Renal cortical epithelial cell (primary cell): ENCODE results near the gene TMEM201. TPM values are rescaled to one million over a fixed set of nuclear protein-coding genes. Genes with fewer than 3 reads are reported as not detected.
"Not testable (repeated sequence)": the region's sequence is repeated elsewhere in the genome, so short reads cannot be mapped to it uniquely, and the experiment has no call there.

Source experiments
- DNase-seq: peaks from one replicate; pipeline ENCODE4 v3.0.0-alpha.2; 2011; ENCODE audit warnings: low read depth
- total RNA-seq: library from RNA; depleted of rRNA; stranded (reverse); fragments of >200 nt; gene quantifications from 2 replicates; pipeline ENCODE4 v1.2.3, GENCODE V29; 2014

Gene TMEM201, protein sequence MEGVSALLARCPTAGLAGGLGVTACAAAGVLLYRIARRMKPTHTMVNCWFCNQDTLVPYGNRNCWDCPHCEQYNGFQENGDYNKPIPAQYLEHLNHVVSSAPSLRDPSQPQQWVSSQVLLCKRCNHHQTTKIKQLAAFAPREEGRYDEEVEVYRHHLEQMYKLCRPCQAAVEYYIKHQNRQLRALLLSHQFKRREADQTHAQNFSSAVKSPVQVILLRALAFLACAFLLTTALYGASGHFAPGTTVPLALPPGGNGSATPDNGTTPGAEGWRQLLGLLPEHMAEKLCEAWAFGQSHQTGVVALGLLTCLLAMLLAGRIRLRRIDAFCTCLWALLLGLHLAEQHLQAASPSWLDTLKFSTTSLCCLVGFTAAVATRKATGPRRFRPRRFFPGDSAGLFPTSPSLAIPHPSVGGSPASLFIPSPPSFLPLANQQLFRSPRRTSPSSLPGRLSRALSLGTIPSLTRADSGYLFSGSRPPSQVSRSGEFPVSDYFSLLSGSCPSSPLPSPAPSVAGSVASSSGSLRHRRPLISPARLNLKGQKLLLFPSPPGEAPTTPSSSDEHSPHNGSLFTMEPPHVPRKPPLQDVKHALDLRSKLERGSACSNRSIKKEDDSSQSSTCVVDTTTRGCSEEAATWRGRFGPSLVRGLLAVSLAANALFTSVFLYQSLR
- total RNA-seq, result 4.2 and 12.8 TPM in 2 replicates

DNA sequence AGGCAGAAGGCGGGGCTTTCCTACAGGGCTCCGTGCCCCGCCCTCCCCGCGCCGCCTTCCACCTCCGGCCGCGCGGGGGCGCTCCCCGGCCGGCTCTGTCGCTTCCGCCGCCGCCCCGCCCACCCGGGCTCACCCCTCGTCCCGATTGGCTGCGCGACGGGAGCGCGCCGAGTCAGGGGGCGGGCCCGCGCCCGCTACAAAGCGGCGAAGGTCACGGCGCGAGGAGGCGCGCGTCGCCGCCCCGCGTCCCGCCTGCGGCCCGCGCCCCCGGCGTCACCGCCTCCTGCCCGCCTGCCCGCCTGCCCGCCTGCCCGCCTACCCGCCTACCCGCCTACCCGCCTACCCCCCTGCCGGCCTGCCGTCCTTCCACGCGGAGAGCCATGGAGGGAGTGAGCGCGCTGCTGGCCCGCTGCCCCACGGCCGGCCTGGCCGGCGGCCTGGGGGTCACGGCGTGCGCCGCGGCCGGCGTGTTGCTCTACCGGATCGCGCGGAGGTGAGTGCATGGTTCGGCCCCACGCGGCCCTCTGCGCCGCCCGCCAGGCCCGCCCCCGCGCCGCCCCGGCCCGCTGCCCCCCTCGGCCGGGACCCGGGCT, at the start of gene TMEM201:
Gene TMEM201, plus strand, starts transcription at position 361 of the 593 bp plus-strand sequence. Its CDS starts 20 bp downstream, at position 381.
- peak; percentile 64 for DNase-seq

DNA sequence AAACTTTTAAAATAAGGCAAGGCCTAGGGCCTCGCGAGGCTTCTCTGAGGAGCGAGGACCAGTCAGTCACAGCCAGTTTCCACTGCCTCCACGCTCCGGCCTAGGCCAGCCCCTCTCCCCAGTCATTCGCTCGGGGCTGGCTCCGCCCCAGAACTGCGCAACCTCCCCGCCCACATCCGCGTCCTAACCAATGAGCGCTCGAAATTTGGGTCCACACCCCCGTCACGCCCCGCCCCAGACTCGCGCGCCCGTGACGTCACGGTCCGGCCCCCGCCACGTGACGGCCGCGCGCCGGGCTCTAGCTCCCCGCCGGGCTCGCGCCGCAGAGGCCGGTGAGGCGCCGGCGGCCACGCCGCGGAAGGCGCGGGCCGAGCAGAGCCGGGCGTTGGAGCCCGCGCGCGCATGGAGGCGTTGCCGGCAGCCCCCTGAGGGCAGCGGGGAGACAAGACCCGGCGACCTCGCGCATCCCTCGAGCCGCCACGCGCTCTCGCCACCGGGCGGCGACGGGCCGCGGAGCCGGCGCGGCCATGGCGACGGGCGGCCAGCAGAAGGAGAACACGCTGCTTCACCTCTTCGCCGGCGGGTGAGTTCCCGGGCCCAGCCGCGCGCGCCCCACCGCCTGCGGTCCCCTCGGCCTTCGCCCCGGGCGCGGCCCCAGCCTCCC, 49.4 kb upstream of the TMEM201 start, which contains the start of gene SLC25A33:
Gene SLC25A33, plus strand, starts transcription at position 301 of the 664 bp plus-strand sequence. Its CDS starts 227 bp downstream, at position 528.
- peak; percentile 85 for DNase-seq

- DNase-seq, result no peak
Observed at GRCh38 chr1:9539829-9540550, 48.7 kb upstream of the TMEM201 start.

GRCh38 chr1:9542430-9542829, 46.3 kb upstream of the TMEM201 start:
- peak; percentile 60 for DNase-seq

GRCh38 chr1:9544926-9545325, 43.8 kb upstream of the TMEM201 start:
- no peak for DNase-seq

GRCh38 chr1:9549955-9550546, 38.7 kb upstream of the TMEM201 start:
- DNase-seq, result no peak

DNA sequence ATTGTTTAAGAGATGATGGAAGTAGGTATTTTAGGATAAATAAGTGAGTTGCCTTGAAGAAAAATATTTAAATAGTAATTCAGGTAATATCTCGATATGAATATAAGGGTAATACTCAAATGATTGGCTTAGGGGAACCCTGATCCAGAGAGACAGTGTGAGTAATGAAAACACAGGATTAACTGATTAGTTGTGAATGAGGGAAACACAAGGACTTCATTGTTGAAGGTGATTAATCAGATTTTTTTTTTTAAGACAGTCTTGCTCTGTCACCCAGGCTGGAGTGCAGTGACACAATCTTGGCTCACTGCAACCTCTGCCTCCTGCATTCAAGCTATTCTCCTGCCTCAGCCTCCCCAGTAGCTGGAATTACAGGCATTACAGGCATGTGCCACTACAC, 36.7 kb upstream of the TMEM201 start:
- DNase-seq, result no peak

DNA sequence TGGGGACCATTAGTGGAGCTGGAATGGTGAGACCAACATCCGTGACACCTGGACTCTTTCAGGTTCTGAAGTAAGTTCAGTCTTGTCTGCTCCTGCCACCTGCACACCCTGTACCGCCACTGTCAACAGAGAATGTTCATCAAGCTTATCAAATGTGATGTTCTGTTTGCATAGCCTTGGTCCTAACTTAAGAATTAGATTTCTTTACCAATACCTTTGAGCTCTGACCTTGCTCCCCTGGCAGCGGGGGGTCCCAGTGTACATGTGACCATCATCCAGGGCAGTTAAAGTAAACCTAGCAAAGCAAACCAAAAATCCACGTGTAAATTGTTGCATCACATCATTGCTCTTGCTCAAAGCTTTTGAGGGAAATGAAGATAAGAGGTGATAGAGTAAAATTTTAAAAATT, 35.0 kb upstream of the TMEM201 start:
- DNase-seq, result no peak

DNA sequence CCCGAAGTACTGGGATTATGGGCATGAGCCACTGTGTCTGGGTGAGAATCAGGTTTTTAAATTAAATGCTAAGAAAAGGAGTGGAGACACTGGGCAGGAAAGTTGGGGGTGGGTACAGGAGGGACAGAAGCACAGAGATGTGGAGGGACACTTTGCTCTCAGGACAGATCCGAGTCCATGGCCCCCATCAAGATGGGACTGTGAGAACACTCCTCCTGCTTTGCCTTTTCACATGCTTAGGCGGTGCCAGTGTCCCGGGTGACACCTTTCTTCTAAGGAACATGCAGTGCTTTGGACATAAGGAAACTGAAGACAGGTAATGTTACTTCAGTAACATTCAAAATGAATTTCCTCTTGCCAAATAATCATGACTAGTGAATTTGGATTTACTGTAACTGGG, 32.8 kb upstream of the TMEM201 start:
- no peak for DNase-seq

GRCh38 chr1:9557624-9558023, 31.1 kb upstream of the TMEM201 start:
- DNase-seq, result no peak

DNA sequence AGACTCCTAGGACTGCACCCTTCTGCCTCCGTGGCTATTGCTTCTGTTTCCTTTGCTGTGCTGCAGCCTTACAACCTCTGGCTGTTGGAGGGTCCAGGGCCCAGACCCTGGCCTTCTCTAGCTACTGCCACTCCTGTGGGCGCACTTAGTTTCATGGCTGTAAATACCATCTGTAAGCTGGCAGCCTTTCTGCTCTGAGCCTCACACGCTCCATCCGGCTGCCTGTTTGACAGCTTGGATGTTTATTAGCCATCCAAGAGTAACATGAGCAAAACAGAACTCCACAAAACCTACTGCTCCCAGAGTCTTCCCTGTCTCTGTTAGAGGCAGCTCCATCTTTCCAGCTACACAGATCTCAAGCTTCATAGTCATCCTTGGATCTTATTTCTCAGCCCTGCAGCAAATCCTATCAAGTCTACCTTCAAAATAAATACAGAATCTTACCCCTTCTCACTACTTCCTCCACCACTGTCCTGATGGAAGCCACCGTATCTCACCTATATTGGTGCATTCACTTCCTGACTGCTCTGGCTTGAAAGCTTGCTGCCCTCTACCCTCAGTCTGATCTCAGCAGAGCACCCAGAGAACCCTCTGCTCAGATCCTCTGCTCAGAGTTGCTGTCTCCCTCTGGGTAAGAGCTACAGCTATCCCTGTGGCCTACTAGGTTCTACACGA, 30.3 kb upstream of the TMEM201 start:
- no peak for DNase-seq

DNA sequence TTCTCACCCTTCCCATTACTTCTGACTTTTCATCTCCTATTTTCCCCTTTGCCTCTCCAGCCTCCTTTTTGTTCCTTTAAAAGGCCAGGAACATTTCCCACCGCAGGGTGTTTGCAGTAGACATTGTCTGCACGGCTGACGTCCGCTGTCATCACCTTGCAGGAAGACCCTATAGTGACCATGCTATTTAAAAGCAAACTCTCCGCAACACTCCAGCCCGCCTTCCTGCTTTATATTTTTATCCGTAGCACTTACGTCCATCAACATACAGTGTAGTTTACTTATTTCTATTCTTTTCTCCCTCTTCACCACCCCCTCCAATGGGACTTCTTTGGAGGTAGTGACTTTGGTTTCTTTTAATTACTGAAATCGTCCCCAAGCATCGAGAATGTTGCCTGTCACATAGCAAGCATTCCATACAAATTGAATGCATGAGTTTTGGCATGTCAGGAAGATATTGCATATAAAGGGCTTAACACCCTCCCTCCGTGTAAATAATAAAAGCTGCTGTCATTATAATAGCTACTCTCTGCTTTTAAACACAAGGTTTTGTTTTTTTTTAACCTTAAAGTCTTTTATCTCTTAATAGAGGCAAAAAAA, 29.7 kb upstream of the TMEM201 start:
- no peak for DNase-seq

DNA sequence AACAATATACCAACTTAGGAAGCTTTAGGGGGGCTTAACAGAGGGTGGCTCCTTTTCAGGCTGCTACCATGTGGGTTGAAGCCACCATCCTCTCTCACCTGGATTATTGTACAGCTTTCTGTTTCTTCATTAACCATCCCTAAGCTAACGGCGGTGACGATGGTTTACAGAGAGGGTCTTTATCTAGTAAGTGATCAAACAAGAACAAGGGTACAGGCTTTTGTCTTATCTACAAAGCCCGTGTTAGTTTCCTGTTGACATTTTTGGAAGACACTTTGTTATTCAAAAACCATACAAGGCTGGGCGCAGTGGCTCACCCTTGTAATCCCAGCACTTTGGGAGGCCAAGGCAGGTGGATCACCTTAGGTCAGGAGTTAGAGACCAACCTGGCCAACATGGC, 29.0 kb upstream of the TMEM201 start:
- DNase-seq, result no peak

- not testable (repeated sequence) for DNase-seq
Observed at GRCh38 chr1:9560090-9560489, 28.6 kb upstream of the TMEM201 start.

- DNase-seq, result peak; percentile 99
Observed at GRCh38 chr1:9561429-9561828, 27.3 kb upstream of the TMEM201 start.

DNA sequence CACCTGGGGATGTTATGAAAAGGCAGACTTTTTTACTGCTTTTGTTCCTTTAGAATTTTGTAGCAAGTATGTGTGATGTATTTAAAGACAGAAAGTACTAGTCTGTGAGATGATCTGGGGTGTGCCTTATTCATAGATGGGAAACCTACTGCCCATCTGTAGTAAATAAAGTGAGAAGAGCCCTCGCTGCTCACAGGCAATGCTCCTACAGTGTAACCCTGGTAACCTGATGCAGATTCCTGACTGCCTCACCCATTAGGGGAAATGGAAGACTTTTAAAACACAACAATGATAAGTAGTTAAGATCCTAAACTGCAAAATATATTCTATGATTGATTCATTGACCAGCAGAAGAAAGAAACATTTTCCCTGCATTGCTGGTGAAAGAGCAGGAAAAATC, 19.4 kb upstream of the TMEM201 start:
- no peak for DNase-seq

DNA sequence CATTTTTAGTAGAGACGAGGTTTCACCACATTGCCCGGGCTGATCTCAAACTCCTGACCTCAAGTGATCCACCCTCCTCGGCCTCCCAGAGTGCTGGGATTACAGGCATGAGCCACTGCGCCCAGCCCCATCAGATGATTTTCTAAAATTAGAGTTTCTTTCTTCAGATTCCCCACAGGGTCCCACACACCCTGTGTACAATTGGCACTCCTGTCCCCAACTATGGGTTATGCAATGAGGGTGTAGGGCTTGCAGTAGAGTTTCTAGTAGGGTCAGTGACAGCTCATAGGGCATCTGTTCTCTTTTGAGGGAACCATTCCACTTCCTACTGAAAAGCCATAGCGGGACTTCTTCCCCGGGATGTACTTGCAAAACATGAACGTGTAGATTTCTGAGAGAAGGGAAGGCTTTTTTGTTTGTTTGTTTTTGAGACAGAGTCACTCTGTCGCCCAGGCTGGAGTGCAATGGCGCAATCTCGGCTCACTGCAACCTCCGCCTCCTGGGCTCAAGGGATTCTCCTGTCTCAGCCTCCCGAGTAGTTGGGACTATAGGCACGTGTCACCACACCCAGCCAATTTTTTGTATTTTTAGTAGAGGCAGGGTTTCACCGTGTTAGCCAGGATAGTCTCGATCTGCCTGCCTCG, 17.7 kb upstream of the TMEM201 start:
- not testable (repeated sequence) for DNase-seq

- no peak for DNase-seq
Observed at GRCh38 chr1:9573723-9574122, 15.0 kb upstream of the TMEM201 start.

GRCh38 chr1:9575486-9575885, 13.2 kb upstream of the TMEM201 start:
- DNase-seq, result no peak

DNA sequence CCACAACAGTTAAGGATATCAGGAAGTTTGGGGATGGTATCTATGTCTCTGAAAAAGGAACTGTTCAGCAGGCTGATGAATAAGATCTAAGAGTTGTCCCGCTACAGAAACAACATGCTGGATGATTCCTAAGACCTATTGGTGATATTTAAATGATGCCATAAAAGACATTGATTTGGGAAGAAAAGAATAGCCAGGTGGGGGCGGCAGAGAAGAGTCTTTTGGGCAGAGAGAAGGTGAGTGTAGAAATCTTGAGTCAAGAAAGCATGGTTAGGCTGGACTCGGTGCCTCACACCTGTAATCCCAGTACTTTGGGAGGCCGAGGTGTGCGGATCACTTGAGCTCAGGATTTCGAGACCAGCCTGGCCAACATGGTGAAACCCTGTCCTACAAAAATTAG, 11.8 kb upstream of the TMEM201 start:
- DNase-seq, result no peak
